Gastroesophageal sphincter (tissue), 4 donors: ENCODE results near the gene PI4KA. TPM values are rescaled to one million over a fixed set of nuclear protein-coding genes. Genes with fewer than 3 reads are reported as not detected.

Source experiments
- ATAC-seq: fragments of 150-250 bp; one replicate; pipeline ENCODE4 v1.9.1; 2016; ENCODE audit warnings: mild to moderate bottlenecking, moderate library complexity
- H3K27ac ChIP-seq, 4 donors: fragments of 200-600 bp; sonication (generic) in 3 of 4; 1 replicate in 3 of 4; 2 replicates in 1 of 4; pipeline ENCODE4 v1.5.1; 2016 to 2019
- H3K27me3 ChIP-seq: fragments of 200-600 bp; sonication (generic); one replicate; pipeline ENCODE4 v1.5.1; 2019
- H3K36me3 ChIP-seq, 2 donors: fragments of 200-600 bp; sonication (generic); one replicate each; pipeline ENCODE4 v1.5.1; 2019; ENCODE audit warnings: control low read depth in 1 of 2
- H3K4me1 ChIP-seq, 3 donors: fragments of 200-600 bp; sonication (generic); 1 replicate in 2 of 3; 2 replicates in 1 of 3; pipeline ENCODE4 v1.5.1; 2016 to 2019; ENCODE audit warnings: control low read depth in 2 of 3
- H3K4me3 ChIP-seq, 2 donors: fragments of 200-600 bp; sonication (generic); one replicate each; pipeline ENCODE4 v1.5.1; 2019; ENCODE audit warnings: mild to moderate bottlenecking in 1 of 2, moderate library complexity in 1 of 2
- H3K9me3 ChIP-seq, 3 donors: fragments of 200-600 bp; sonication (generic); one replicate each; pipeline ENCODE4 v1.5.1; 2017 to 2019; ENCODE audit warnings: control low read depth in 2 of 3
- EP300 ChIP-seq: sonication (generic); formaldehyde crosslinking; IDR thresholded peaks from one replicate; pipeline ENCODE4 v1.6.1; 2017; ENCODE audit warnings: antibody characterized with exemption, mild to moderate bottlenecking
- POLR2A ChIP-seq, 2 donors: fragments of 450-650 bp; IDR thresholded peaks; one replicate each; pipeline ENCODE4 v1.6.1; 2017; ENCODE audit warnings: antibody characterized with exemption in 2 of 2, mild to moderate bottlenecking in 2 of 2, moderate library complexity in 1 of 2
- POLR2AphosphoS5 ChIP-seq: sonication (generic); formaldehyde crosslinking; IDR thresholded peaks from one replicate; pipeline ENCODE4 v1.6.1; 2017; ENCODE audit warnings: antibody characterized with exemption
- WGBS, 2 donors: methylation state at CpG; one replicate each; pipeline ENCODE4 v1.1.5; 2018; ENCODE audit warnings: low coverage in 1 of 2; 5-methylcytosine and 5-hydroxymethylcytosine counted together
- total RNA-seq, 4 donors: library from RNA; depleted of rRNA; stranded (reverse); fragments of >200 nt; gene quantifications; one replicate each; pipeline ENCODE4 v1.1.0, GENCODE V29; 2016
- TF ChIP-seq, protein P1 (sequence below), 4 experiments: fragments of 200-600 bp in 2 of 4; fragments of 450-650 bp in 2 of 4; sonication (generic) in 1 of 4; IDR thresholded peaks; one replicate each; pipeline ENCODE4 v1.5.1; 2017 to 2019; ENCODE audit warnings: antibody characterized with exemption in 4 of 4, mild to moderate bottlenecking in 2 of 4, moderate library complexity in 2 of 4

Gene PI4KA
- total RNA-seq, 4 donors from 2014 or later = 45.7 to 113 (median 87.5) TPM

DNA sequence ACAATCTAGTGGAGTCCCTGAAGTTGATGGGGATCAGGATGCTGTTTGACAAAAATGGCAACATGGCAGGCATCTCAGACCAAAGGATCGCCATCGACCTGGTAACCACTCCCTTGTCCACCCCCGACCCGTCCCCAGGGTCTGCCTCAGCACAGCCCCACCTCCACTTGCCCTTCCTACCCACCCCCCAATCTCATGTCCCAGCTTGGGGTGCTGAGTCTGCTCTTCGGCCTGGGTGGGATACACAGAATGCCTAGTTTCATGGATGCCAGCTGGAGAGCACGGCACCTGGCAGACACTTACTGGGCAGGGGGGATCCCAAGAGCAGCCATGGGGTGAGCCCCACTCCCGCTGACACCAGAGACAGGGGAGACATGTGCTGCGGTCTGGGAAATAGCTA lies 72.6 kb downstream of the PI4KA start:
- Histone ChIP-seq H3K4me1 (no peaks in the 10 kb centered on the region), H3K9me3 (no peaks in the 10 kb centered on the region), H3K27ac (no peak overlapping the region), H3K27me3 (no peaks in the 10 kb centered on the region), H3K4me3 (no peak overlapping the region), H3K36me3 (peaks cover 0 to 83% of the 10 kb centered on the region in 2 donors)
- 92% methylated on average over 4 of the region's 8 CpGs; no CpG with 5 or more reads in 1 of the 2 donors for WGBS, 2 donors
- no peak for ATAC-seq
- no peak for TF ChIP-seq POLR2AphosphoS5
- TF ChIP-seq, protein P1, sequence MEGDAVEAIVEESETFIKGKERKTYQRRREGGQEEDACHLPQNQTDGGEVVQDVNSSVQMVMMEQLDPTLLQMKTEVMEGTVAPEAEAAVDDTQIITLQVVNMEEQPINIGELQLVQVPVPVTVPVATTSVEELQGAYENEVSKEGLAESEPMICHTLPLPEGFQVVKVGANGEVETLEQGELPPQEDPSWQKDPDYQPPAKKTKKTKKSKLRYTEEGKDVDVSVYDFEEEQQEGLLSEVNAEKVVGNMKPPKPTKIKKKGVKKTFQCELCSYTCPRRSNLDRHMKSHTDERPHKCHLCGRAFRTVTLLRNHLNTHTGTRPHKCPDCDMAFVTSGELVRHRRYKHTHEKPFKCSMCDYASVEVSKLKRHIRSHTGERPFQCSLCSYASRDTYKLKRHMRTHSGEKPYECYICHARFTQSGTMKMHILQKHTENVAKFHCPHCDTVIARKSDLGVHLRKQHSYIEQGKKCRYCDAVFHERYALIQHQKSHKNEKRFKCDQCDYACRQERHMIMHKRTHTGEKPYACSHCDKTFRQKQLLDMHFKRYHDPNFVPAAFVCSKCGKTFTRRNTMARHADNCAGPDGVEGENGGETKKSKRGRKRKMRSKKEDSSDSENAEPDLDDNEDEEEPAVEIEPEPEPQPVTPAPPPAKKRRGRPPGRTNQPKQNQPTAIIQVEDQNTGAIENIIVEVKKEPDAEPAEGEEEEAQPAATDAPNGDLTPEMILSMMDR (IDR thresholded peaks at IDR 0.05) = no peak
- TF ChIP-seq EP300 = no peak
- TF ChIP-seq POLR2A (IDR thresholded peaks at IDR 0.05) = no peak

DNA sequence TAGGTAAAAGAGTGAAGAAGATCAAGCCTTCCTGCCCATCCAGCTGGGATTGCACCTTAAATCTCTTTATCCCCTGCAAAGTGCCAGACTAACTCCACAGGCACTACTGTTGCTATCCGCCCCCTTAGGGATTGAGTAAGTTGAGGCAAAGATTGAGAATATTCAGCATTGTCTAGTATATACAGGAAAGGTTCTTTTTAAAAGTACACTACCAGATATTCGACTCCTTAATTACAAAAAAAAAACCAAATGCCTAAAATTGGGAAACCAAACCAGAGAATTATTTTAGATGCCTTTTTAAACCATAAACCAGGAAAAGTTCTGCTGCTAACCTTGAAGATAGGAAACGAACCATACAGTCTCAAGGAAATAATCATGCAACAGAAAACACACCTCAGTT lies 73.2 kb downstream of the PI4KA start:
- 84 to 89% methylated on average over 2 to 3 of the region's 3 CpGs for WGBS, 2 donors
- Histone ChIP-seq H3K27ac (no peak overlapping the region), H3K4me1 (no peaks in the 10 kb centered on the region), H3K27me3 (no peaks in the 10 kb centered on the region), H3K36me3 (peaks cover 0 to 83% of the 10 kb centered on the region in 2 donors), H3K4me3 (no peak overlapping the region), H3K9me3 (no peaks in the 10 kb centered on the region)
- no peak for TF ChIP-seq POLR2AphosphoS5
- no peak for TF ChIP-seq POLR2A (IDR thresholded peaks at IDR 0.05)
- no peak for TF ChIP-seq EP300
- TF ChIP-seq, protein P1 (IDR thresholded peaks at IDR 0.05) = no peak
- ATAC-seq = no peak

DNA sequence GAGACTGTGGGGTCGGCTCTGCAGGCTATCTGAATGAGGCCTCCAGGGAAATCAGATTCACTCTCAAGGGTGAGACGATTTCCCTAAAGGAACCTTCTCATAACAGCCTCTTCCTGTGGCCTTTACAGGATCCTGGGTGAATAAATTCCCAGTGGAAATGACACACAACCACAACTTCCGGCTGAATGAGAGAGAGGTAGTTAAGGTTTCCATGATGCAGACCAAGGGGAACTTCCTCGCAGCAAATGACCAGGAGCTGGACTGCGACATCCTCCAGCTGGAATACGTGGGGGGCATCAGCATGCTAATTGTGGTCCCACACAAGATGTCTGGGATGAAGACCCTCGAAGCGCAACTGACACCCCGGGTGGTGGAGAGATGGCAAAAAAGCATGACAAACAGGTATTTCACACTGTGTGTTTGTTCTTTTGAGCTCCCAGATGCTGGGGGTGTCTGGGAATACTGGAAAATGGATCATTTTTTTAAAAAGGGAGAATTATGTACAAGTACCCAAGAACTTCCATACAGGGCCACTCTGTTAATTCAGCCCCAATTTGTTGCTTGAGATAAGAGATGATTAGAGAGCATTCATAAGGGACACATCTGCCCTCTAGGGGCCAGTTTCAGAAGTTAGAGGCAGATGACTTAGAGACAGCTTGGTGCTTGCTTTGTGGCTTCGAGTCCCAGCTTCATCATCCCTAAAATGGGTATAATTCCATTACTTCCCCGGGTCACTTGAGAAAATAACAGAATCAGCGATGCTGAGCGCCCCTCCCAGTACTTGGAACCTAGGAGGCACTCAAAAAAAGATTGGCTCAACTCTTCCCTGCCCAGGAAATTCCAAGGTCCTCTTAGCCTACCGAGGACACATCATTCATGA lies 74.5 kb downstream of the PI4KA start:
- H3K4me1 ChIP-seq = no peaks in the 10 kb centered on the region
- no peak overlapping the region for H3K27ac ChIP-seq
- TF ChIP-seq, protein P1 (IDR thresholded peaks at IDR 0.05) = peak in 3 of 4 experiments; percentile 25 to 59 (median 35)
- TF ChIP-seq POLR2A (IDR thresholded peaks at IDR 0.05) = no peak
- H3K4me3 ChIP-seq = no peak overlapping the region
- no peak for ATAC-seq
- no peaks in the 10 kb centered on the region for H3K27me3 ChIP-seq
- 63 to 75% methylated on average over 7 to 12 of the region's 14 CpGs for WGBS, 2 donors
- peaks cover 0 to 82% of the 10 kb centered on the region in 2 donors for H3K36me3 ChIP-seq
- H3K9me3 ChIP-seq = no peaks in the 10 kb centered on the region

DNA sequence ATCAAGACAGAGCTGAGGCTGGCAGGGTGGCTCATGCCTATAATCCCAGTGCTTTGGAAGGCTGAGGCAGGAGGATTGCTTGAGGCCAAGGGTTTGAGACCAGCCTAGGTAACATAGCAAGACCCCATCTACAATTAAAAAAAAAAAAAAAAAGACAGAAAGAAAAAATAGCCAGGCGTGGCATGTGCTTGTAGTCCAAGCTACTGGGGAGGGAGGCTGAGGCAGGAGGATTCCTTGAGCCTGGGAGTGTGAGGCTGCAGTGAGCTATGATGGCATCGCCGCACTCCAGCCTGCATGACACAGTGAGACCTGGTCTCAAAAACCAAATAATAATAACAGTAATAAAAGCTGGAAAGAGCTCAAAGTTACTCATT lies 75.3 kb downstream of the PI4KA start:
- 87 to 100% methylated on average over 3 of the region's 3 CpGs for WGBS, 2 donors
- no peak overlapping the region for H3K4me3 ChIP-seq
- H3K9me3 ChIP-seq = no peaks in the 10 kb centered on the region
- peaks cover 0 to 82% of the 10 kb centered on the region in 2 donors for H3K36me3 ChIP-seq
- H3K27ac ChIP-seq = no peak overlapping the region
- TF ChIP-seq, protein P1 (IDR thresholded peaks at IDR 0.05) = no peak
- no peak for TF ChIP-seq EP300
- no peak for TF ChIP-seq POLR2AphosphoS5
- TF ChIP-seq POLR2A (IDR thresholded peaks at IDR 0.05) = no peak
- ATAC-seq = no peak
- H3K4me1 ChIP-seq = no peaks in the 10 kb centered on the region
- H3K27me3 ChIP-seq = no peaks in the 10 kb centered on the region
